Activated CD8-positive, alpha-beta T cell treated with anti-CD3 and anti-CD28 coated beads for 36 hours (primary cell): ENCODE results near the gene SNCAIP. TPM values are rescaled to one million over a fixed set of nuclear protein-coding genes. Genes with fewer than 3 reads are reported as not detected.

Experiments used
- ATAC-seq: fragments of 200-7000 bp; cut with Tn5 transposase; one replicate; pipeline ENCODE4 v1.10.0; 2021; ENCODE audit warnings: mild to moderate bottlenecking, moderate library complexity
- CTCF ChIA-PET: fragments of 350-600 bp; sonication (Branson Sonifier 250); formaldehyde crosslinking; loops from one replicate; lab custom pipeline; 2021; ENCODE audit warnings: antibody characterized with exemption; lab: Charles Lee
- POLR2A ChIA-PET: fragments of 350-600 bp; sonication (Branson Sonifier 250); formaldehyde crosslinking; loops from one replicate; lab custom pipeline; 2021; ENCODE audit warnings: antibody characterized with exemption; lab: Charles Lee
- DNase-seq: peaks from one replicate; pipeline ENCODE4 v3.0.0-alpha.2; 2020
- H3K27ac Mint-ChIP-seq: one replicate; pipeline ENCODE4 v1.8.0; 2021; ENCODE audit warnings: mild to moderate bottlenecking, mixed read lengths
- H3K27me3 Mint-ChIP-seq: one replicate; pipeline ENCODE4 v1.8.0; 2021; ENCODE audit warnings: mixed read lengths
- H3K36me3 Mint-ChIP-seq: one replicate; pipeline ENCODE4 v1.8.0; 2021; ENCODE audit warnings: low read depth, mixed read lengths
- H3K4me1 Mint-ChIP-seq: one replicate; pipeline ENCODE4 v1.8.0; 2021; ENCODE audit warnings: low read depth, mixed read lengths
- H3K4me3 Mint-ChIP-seq: one replicate; pipeline ENCODE4 v1.8.0; 2021; ENCODE audit warnings: mild to moderate bottlenecking, moderate library complexity, mixed read lengths
- H3K9me3 Mint-ChIP-seq: one replicate; pipeline ENCODE4 v1.8.0; 2021; ENCODE audit warnings: mixed read lengths
- CTCF ChIP-seq: fragments of 200-600 bp; IDR thresholded peaks from one replicate; pipeline ENCODE4 v1.8.0; 2022; ENCODE audit warnings: antibody characterized with exemption, mild to moderate bottlenecking
- intact Hi-C: fragments of 100-400 bp; cut with micrococcal nuclease; formaldehyde crosslinking; loops from one replicate; pipeline ENCODE4 v1.10.0; 2022
- total RNA-seq, 2 experiments: library from RNA; stranded (reverse); gene quantifications; one replicate each; pipeline ENCODE4 v1.2.3, GENCODE V29; 2021

SNCAIP gene
- total RNA-seq, 2 experiments from 2014 or later, result not detected

- intact Hi-C loops, result no loop called here
- Mint-ChIP-seq H3K27ac (no peak overlapping the region), H3K36me3 (no peaks in the 10 kb centered on the region), H3K4me3 (no peak overlapping the region), H3K9me3 (peaks cover 2% of the 10 kb centered on the region), H3K4me1 (no peaks in the 10 kb centered on the region), H3K27me3 (peaks cover 3% of the 10 kb centered on the region)
- POLR2A ChIA-PET, result no interaction called here
- TF ChIP-seq CTCF, result no peak
- CTCF ChIA-PET, result no interaction called here
- no peak for ATAC-seq
- DNase-seq, result no peak
These were observed 115.6 kb downstream of the SNCAIP start for GRCh38 chr5:122427621-122428020.

GRCh38 chr5:122429545-122430318 is 117.7 kb downstream of the SNCAIP start:
- peaks cover 2% of the 10 kb centered on the region for H3K9me3 Mint-ChIP-seq
- H3K36me3 Mint-ChIP-seq, result no peaks in the 10 kb centered on the region
- TF ChIP-seq CTCF, result no peak
- H3K27ac Mint-ChIP-seq, result no peak overlapping the region
- intact Hi-C loops, result no loop called here
- no peak overlapping the region for H3K4me3 Mint-ChIP-seq
- no peak for ATAC-seq
- no peaks in the 10 kb centered on the region for H3K4me1 Mint-ChIP-seq
- POLR2A ChIA-PET, result no interaction called here
- DNase-seq, result no peak
- CTCF ChIA-PET, result no interaction called here
- peaks cover 3% of the 10 kb centered on the region for H3K27me3 Mint-ChIP-seq

DNA sequence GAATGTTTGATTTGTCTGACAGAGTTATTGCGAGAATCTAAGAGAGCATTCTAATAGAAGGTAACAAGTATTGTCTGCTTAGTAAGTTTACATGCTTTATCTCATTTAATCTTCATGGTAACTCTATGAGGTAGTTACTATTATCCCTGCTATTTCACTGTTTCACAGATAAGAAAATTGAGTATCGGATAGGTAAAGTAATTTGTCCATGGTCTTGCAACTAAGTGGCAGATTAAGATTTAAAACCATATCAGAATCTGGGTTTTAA is 118.2 kb downstream of the SNCAIP start:
- ChIA-PET CTCF (no interaction called here), POLR2A (no interaction called here)
- peaks cover 2% of the 10 kb centered on the region for H3K9me3 Mint-ChIP-seq
- peaks cover 3% of the 10 kb centered on the region for H3K27me3 Mint-ChIP-seq
- no peak overlapping the region for H3K27ac Mint-ChIP-seq
- no peak for ATAC-seq
- H3K36me3 Mint-ChIP-seq, result no peaks in the 10 kb centered on the region
- DNase-seq, result no peak
- H3K4me3 Mint-ChIP-seq, result no peak overlapping the region
- TF ChIP-seq CTCF, result no peak
- H3K4me1 Mint-ChIP-seq, result no peaks in the 10 kb centered on the region
- intact Hi-C loops, result no loop called here

DNA sequence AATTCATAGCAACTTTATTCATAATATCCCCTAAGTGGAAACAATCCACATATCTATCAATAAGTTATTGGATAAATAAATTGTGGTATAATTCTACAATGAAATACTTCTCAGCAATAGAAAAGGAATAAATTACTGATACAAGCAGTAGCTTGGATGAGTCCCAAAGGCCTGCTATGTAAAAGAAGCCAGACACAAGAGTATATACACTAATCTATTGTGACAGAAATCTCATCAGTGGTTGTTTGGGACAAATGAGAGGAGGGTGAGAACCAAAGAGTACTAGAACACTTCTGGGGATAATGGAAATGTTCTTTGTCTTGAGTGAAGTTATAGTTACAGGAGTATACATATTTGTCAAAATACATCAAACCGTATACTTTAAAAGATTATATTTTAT is 119.3 kb downstream of the SNCAIP start:
- ATAC-seq (no peak), DNase-seq (no peak)
- Mint-ChIP-seq H3K27ac (no peak overlapping the region), H3K9me3 (peaks cover 2% of the 10 kb centered on the region), H3K4me1 (no peaks in the 10 kb centered on the region), H3K36me3 (no peaks in the 10 kb centered on the region), H3K27me3 (peaks cover 3% of the 10 kb centered on the region), H3K4me3 (no peak overlapping the region)
- intact Hi-C loops, result no loop called here
- POLR2A ChIA-PET, result no interaction called here
- CTCF ChIA-PET, result no interaction called here
- TF ChIP-seq CTCF, result no peak

- ChIA-PET POLR2A (no interaction called here), CTCF (no interaction called here)
- DNase-seq (no peak), ATAC-seq (no peak)
- Mint-ChIP-seq H3K4me1 (no peaks in the 10 kb centered on the region), H3K9me3 (no peaks in the 10 kb centered on the region), H3K27me3 (peaks cover 1% of the 10 kb centered on the region), H3K36me3 (no peaks in the 10 kb centered on the region), H3K4me3 (no peak overlapping the region), H3K27ac (no peak overlapping the region)
- TF ChIP-seq CTCF, result no peak
- intact Hi-C loops, result no loop called here
These were observed 122.4 kb downstream of the SNCAIP start for GRCh38 chr5:122434205-122434970.
